Measurements from ENCODE around the gene QPCTL. TPM values are rescaled to one million over a fixed set of nuclear protein-coding genes. Genes with fewer than 3 reads are reported as not detected.

QPCTL gene
- polyA plus RNA-seq, 1 of the 3 experiments (the other 2 are of a cell fraction), result 17.6 TPM

DNA sequence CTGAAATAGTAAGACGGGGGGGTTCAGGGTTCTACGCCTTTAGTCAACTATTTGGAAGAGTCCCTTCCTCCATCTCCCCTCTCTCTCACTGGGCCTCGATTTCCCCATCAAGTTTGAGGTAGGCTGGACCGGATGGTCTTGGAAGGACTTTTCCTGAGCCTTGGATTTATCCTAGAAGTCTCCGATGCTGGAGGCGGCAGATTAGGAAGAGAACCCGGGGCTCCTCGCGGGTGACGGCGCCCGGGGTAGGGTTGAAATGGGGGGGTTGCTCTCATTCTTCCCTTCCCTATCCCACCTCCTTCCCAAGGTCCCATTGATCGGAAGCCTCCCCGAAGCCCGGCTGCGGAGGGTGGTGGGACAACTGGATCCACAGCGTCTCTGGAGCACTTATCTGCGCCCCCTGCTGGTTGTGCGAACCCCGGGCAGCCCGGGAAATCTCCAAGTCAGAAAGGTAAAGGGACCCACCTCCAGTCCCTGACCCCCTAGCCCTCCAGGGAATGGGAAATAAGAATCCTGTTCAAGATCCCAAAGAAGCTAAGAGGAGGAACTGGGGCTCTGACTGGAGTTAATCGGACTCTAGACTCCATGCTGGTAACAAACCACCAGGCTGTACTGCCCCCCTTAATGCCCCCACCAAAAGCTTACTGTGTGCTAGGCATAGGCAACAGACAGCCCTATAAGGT, 781 bp downstream of the QPCTL start:
- CTCF ChIA-PET, result interaction anchor here (0.6 to 6.8 kb wide), 40 partner anchors 9 to 1208 kb away, joined by 3 to 106 read pairs (median 4); partner anchors contain the start of genes DMPK, DMWD, FBXO46 and SIX5
- POLR2A ChIA-PET, result interaction anchor here (0.8 to 1.9 kb wide), 5 partner anchors 20 to 90 kb away, joined by 3 to 8 read pairs (median 4); partner anchors contain the start of genes FBXO46 and SIX5
- Histone ChIP-seq H3K9ac (peak overlapping the region; percentile 82), H3K4me3 (ENCODE audit: low read depth in 2 of 2, low read length in 1 of 2) (peak overlapping the region; percentile 71 to 91), H4K20me1 (ENCODE audit: insufficient read depth) (0 out of 2 replicates have a peak, but pooled peaks cover 4% of the 10 kb centered on the region), H3K79me2 (ENCODE audit: insufficient read depth) (peaks cover 39% of the 10 kb centered on the region), H2AFZ (ENCODE audit: low read depth) (peak overlapping the region; percentile 86), H3F3A (replicated peaks; ENCODE audit: insufficient read depth) (peaks cover 11% of the 10 kb centered on the region), H3K27me3 (ENCODE audit: insufficient read depth) (no peaks in the 10 kb centered on the region), H3K27ac (ENCODE audit: low read depth in 2 of 2, low read length in 1 of 2) (peak overlapping the region; percentile 48 to 87), H3K4me1 (ENCODE audit: control insufficient read depth in 1 of 2, insufficient read depth in 2 of 2, low read depth in 1 of 2, low read length in 1 of 2) (peaks cover 0 to 6% of the 10 kb centered on the region in 2 experiments; a peak in 1 of 4 replicates), H3K9me2 (no peaks in the 10 kb centered on the region), H3K9me3 (no peaks in the 10 kb centered on the region), H3K4me2 (peak overlapping the region; percentile 88), H3K36me3 (replicated peaks in 1 of 2; ENCODE audit: control insufficient read depth in 1 of 2, insufficient read depth in 2 of 2, low read length in 1 of 2) (peaks cover 2 to 15% of the 10 kb centered on the region in 2 experiments)
- under 1% methylated on average over 19 of the region's 22 CpGs for WGBS (ENCODE audit: low lambda C conversion rate)
- TF ChIP-seq JUND (IDR thresholded peaks at IDR 0.05), result no peak
- TF ChIP-seq MEF2A (IDR thresholded peaks at IDR 0.05; ENCODE audit: borderline replicate concordance, low read depth), result no peak
- no peak for TF ChIP-seq GABPA (IDR thresholded peaks at IDR 0.05; ENCODE audit: low read depth)
- TF ChIP-seq RCOR1 (IDR thresholded peaks at IDR 0.05; ENCODE audit: low read length), result no peak
- TF ChIP-seq NRF1 (IDR thresholded peaks at IDR 0.05; ENCODE audit: low read depth, low read length), result no peak
- TF ChIP-seq CTCF (IDR thresholded peaks at IDR 0.05), result peak; percentile 98
- TF ChIP-seq, protein P1, sequence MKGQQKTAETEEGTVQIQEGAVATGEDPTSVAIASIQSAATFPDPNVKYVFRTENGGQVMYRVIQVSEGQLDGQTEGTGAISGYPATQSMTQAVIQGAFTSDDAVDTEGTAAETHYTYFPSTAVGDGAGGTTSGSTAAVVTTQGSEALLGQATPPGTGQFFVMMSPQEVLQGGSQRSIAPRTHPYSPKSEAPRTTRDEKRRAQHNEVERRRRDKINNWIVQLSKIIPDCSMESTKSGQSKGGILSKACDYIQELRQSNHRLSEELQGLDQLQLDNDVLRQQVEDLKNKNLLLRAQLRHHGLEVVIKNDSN (IDR thresholded peaks at IDR 0.05; ENCODE audit: borderline replicate concordance, low read depth), result no peak
- peak; percentile 58 for TF ChIP-seq SMC3 (IDR thresholded peaks at IDR 0.05; ENCODE audit: low read depth, low read length)
- TF ChIP-seq, protein P2, sequence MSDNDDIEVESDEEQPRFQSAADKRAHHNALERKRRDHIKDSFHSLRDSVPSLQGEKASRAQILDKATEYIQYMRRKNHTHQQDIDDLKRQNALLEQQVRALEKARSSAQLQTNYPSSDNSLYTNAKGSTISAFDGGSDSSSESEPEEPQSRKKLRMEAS (IDR thresholded peaks at IDR 0.05; ENCODE audit: low read depth), result no peak
- no peak for TF ChIP-seq TEAD4 (IDR thresholded peaks at IDR 0.05; ENCODE audit: borderline replicate concordance, insufficient read depth)
- TF ChIP-seq RFX5 (IDR thresholded peaks at IDR 0.05; ENCODE audit: low read length), result no peak
- TF ChIP-seq, protein P3, sequence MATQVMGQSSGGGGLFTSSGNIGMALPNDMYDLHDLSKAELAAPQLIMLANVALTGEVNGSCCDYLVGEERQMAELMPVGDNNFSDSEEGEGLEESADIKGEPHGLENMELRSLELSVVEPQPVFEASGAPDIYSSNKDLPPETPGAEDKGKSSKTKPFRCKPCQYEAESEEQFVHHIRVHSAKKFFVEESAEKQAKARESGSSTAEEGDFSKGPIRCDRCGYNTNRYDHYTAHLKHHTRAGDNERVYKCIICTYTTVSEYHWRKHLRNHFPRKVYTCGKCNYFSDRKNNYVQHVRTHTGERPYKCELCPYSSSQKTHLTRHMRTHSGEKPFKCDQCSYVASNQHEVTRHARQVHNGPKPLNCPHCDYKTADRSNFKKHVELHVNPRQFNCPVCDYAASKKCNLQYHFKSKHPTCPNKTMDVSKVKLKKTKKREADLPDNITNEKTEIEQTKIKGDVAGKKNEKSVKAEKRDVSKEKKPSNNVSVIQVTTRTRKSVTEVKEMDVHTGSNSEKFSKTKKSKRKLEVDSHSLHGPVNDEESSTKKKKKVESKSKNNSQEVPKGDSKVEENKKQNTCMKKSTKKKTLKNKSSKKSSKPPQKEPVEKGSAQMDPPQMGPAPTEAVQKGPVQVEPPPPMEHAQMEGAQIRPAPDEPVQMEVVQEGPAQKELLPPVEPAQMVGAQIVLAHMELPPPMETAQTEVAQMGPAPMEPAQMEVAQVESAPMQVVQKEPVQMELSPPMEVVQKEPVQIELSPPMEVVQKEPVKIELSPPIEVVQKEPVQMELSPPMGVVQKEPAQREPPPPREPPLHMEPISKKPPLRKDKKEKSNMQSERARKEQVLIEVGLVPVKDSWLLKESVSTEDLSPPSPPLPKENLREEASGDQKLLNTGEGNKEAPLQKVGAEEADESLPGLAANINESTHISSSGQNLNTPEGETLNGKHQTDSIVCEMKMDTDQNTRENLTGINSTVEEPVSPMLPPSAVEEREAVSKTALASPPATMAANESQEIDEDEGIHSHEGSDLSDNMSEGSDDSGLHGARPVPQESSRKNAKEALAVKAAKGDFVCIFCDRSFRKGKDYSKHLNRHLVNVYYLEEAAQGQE (IDR thresholded peaks at IDR 0.05; ENCODE audit: low read depth, low read length), result 0 out of 2 replicates have a peak, but pooled peaks have one; percentile 45
- TF ChIP-seq MXI1 (IDR thresholded peaks at IDR 0.05; ENCODE audit: low read depth, low read length), result no peak
- TF ChIP-seq, protein P4, sequence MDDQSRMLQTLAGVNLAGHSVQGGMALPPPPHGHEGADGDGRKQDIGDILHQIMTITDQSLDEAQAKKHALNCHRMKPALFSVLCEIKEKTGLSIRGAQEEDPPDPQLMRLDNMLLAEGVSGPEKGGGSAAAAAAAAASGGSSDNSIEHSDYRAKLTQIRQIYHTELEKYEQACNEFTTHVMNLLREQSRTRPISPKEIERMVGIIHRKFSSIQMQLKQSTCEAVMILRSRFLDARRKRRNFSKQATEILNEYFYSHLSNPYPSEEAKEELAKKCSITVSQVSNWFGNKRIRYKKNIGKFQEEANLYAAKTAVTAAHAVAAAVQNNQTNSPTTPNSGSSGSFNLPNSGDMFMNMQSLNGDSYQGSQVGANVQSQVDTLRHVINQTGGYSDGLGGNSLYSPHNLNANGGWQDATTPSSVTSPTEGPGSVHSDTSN (IDR thresholded peaks at IDR 0.05), result no peak
- TF ChIP-seq RAD21 (IDR thresholded peaks at IDR 0.05; ENCODE audit: low read length), result peak; percentile 55
- TF ChIP-seq ELF1 (IDR thresholded peaks at IDR 0.05), result no peak
- TF ChIP-seq YY1 (IDR thresholded peaks at IDR 0.05; ENCODE audit: low read depth), result no peak
- peak; percentile 62; the same call in 1 of the 2 replicates for TF ChIP-seq SIN3A (IDR thresholded peaks at IDR 0.05; ENCODE audit: borderline replicate concordance, low read depth, low read length)
- DNase-seq, result peak; percentile 85

All from SK-N-SH (cell line).